HG02623 (cell line): ENCODE measurements around the gene UST.
"Not testable (repeated sequence)": the region's sequence is repeated elsewhere in the genome, so short reads cannot be mapped to it uniquely, and the experiment has no call there.

Experiments used
- ATAC-seq: cut with Tn5 transposase; IDR thresholded peaks from one replicate; pipeline ENCODE4 v1.9.1; 2021; ENCODE audit warnings: moderate library complexity; ENCODE audit not compliant: unreplicated experiment

UST gene

GRCh38 chr6:148831064-148831463 lies 84.2 kb downstream of the UST start:
- ATAC-seq, result no peak

- no peak for ATAC-seq
Observed at GRCh38 chr6:148831531-148831930, 84.7 kb downstream of the UST start.

GRCh38 chr6:148835920-148836441 lies 89.2 kb downstream of the UST start:
- no peak for ATAC-seq

GRCh38 chr6:148836751-148837150 lies 89.9 kb downstream of the UST start:
- no peak for ATAC-seq

GRCh38 chr6:148837941-148838340 lies 91.1 kb downstream of the UST start:
- no peak for ATAC-seq

- ATAC-seq, result no peak
Observed at GRCh38 chr6:148839044-148839443, 92.2 kb downstream of the UST start.

- ATAC-seq, result no peak
Observed at GRCh38 chr6:148840256-148840655, 93.4 kb downstream of the UST start.

GRCh38 chr6:148842296-148843019 lies 95.6 kb downstream of the UST start:
- ATAC-seq, result no peak

- ATAC-seq, result no peak
Observed at GRCh38 chr6:148845464-148845863, 98.6 kb downstream of the UST start.

GRCh38 chr6:148846778-148847761 lies 100.2 kb downstream of the UST start:
- ATAC-seq, result no peak

GRCh38 chr6:148848915-148849314 lies 102.1 kb downstream of the UST start:
- ATAC-seq, result no peak

GRCh38 chr6:148849449-148849848 lies 102.6 kb downstream of the UST start:
- not testable (repeated sequence) for ATAC-seq

GRCh38 chr6:148850964-148851363 lies 104.1 kb downstream of the UST start:
- ATAC-seq, result no peak

GRCh38 chr6:148851683-148852556 lies 105.1 kb downstream of the UST start:
- ATAC-seq, result no peak

GRCh38 chr6:148852688-148853087 lies 105.9 kb downstream of the UST start:
- ATAC-seq, result no peak

GRCh38 chr6:148853113-148853512 lies 106.3 kb downstream of the UST start:
- ATAC-seq, result not testable (repeated sequence)

GRCh38 chr6:148854096-148854495 lies 107.3 kb downstream of the UST start:
- no peak for ATAC-seq

GRCh38 chr6:148854992-148855391 lies 108.2 kb downstream of the UST start:
- ATAC-seq, result no peak

GRCh38 chr6:148855744-148856143 lies 108.9 kb downstream of the UST start:
- no peak for ATAC-seq

GRCh38 chr6:148857798-148858390 lies 111.1 kb downstream of the UST start:
- ATAC-seq, result no peak
